HEK293 (cell line): ENCODE measurements around the gene SPATA12.

Source experiments
- CTCF ChIP-seq: fragments of 450-650 bp; formaldehyde crosslinking; IDR thresholded peaks from 2 replicates; pipeline ENCODE4 v1.5.1; 2016; ENCODE audit warnings: missing biosample characterization, missing genetic modification characterization
- ELK4 ChIP-seq: IDR thresholded peaks from 2 replicates; pipeline ENCODE4 v1.6.1; 2011; ENCODE audit warnings: mild to moderate bottlenecking, low read depth, low read length, borderline replicate concordance
- KLF16 ChIP-seq: fragments of 450-650 bp; formaldehyde crosslinking; IDR thresholded peaks from 2 replicates; pipeline ENCODE4 v1.5.1; 2017; ENCODE audit warnings: missing biosample characterization, missing genetic modification characterization
- KLF9 ChIP-seq: fragments of 450-650 bp; formaldehyde crosslinking; IDR thresholded peaks from 2 replicates; pipeline ENCODE4 v1.5.1; 2016; ENCODE audit warnings: missing biosample characterization, missing genetic modification characterization, low read depth
- PATZ1 ChIP-seq: fragments of 450-650 bp; formaldehyde crosslinking; IDR thresholded peaks from 2 replicates; pipeline ENCODE4 v1.5.1; 2016; ENCODE audit warnings: missing biosample characterization, missing genetic modification characterization
- REST ChIP-seq: fragments of 450-650 bp; formaldehyde crosslinking; IDR thresholded peaks from 2 replicates; pipeline ENCODE4 v1.5.1; 2016; ENCODE audit warnings: missing biosample characterization, missing genetic modification characterization
- SP2 ChIP-seq: fragments of 450-650 bp; formaldehyde crosslinking; IDR thresholded peaks from 2 replicates; pipeline ENCODE4 v1.5.1; 2016; ENCODE audit warnings: missing biosample characterization, missing genetic modification characterization
- ZBTB6 ChIP-seq: fragments of 450-650 bp; formaldehyde crosslinking; IDR thresholded peaks from 2 replicates; pipeline ENCODE4 v1.5.1; 2017; ENCODE audit warnings: missing biosample characterization, missing genetic modification characterization
- ZNF133 ChIP-seq: fragments of 450-650 bp; formaldehyde crosslinking; IDR thresholded peaks from 2 replicates; pipeline ENCODE4 v1.5.1; 2016; ENCODE audit warnings: missing biosample characterization, missing genetic modification characterization
- ZNF175 ChIP-seq: fragments of 450-650 bp; formaldehyde crosslinking; IDR thresholded peaks from 2 replicates; pipeline ENCODE4 v1.5.1; 2016; ENCODE audit warnings: missing biosample characterization, missing genetic modification characterization
- ZNF501 ChIP-seq: fragments of 450-650 bp; formaldehyde crosslinking; IDR thresholded peaks from 2 replicates; pipeline ENCODE4 v1.5.1; 2016; ENCODE audit warnings: missing biosample characterization, missing genetic modification characterization
- ZNF843 ChIP-seq: fragments of 450-650 bp; formaldehyde crosslinking; IDR thresholded peaks from 2 replicates; pipeline ENCODE4 v1.5.1; 2016; ENCODE audit warnings: missing biosample characterization, missing genetic modification characterization

- TF ChIP-seq CTCF (tag by site-specific recombination) (no peak), ZNF175 (tag by site-specific recombination) (no peak), ZNF843 (tag by site-specific recombination) (no peak), ZBTB6 (tag by site-specific recombination) (no peak), REST (no peak), KLF9 (tag by site-specific recombination) (no peak), PATZ1 (tag by site-specific recombination) (no peak), ZNF133 (no peak), SP2 (tag by site-specific recombination) (no peak), KLF16 (tag by site-specific recombination) (no peak), ELK4 (no peak), ZNF501 (tag by site-specific recombination) (no peak)
Measured at GRCh38 chr3:57076422-57076951, 16.0 kb downstream of the SPATA12 start.
